NCI-H2081 (cell line): Measurements from ENCODE around the gene CLK2.

Experiments
- DNase-seq, 2 experiments: peaks; one replicate each; lab custom pipeline; 2025; lab: John Stamatoyannopoulos, UW

CLK2 gene

GRCh38 chr1:155273343-155274245 lies at the start of gene CLK2:
Gene CLK2 (minus strand): TSS chr1:155273504. CDS start chr1:155270977, 2,527 bp downstream.
- DNase-seq = peak; percentile 99

- DNase-seq = no peak
Measured at GRCh38 chr1:155322571-155322952, 49.3 kb upstream of the CLK2 start.

GRCh38 chr1:155321639-155322503 lies 48.6 kb upstream of the CLK2 start:
- no peak for DNase-seq

GRCh38 chr1:155320661-155321617 lies 47.6 kb upstream of the CLK2 start, which contains the start of gene RUSC1:
Gene RUSC1 (plus strand): TSS chr1:155320894. CDS start chr1:155321774, 880 bp downstream.
- DNase-seq = peak; percentile 70 to 75

GRCh38 chr1:155320252-155320651 lies 46.9 kb upstream of the CLK2 start:
- DNase-seq = no peak

GRCh38 chr1:155319536-155319935 lies 46.2 kb upstream of the CLK2 start:
- DNase-seq = no peak

GRCh38 chr1:155318082-155318481 lies 44.8 kb upstream of the CLK2 start:
- no peak for DNase-seq

GRCh38 chr1:155316922-155317321 lies 43.6 kb upstream of the CLK2 start:
- no peak for DNase-seq

- no peak for DNase-seq
Measured at GRCh38 chr1:155313261-155313660, 40.0 kb upstream of the CLK2 start.

- DNase-seq = peak; percentile 52 to 73
Measured at GRCh38 chr1:155309423-155310021, 36.2 kb upstream of the CLK2 start.

GRCh38 chr1:155308493-155309422 lies 35.5 kb upstream of the CLK2 start, which contains the start of gene FDPS:
Gene FDPS (plus strand): TSS chr1:155308866. CDS start chr1:155309790, 924 bp downstream.
- peak; percentile 100 for DNase-seq

GRCh38 chr1:155307247-155307740 lies 34.0 kb upstream of the CLK2 start:
- peak in 1 of 2 experiments; percentile 48 for DNase-seq

GRCh38 chr1:155305881-155306391 lies 32.6 kb upstream of the CLK2 start:
- DNase-seq = no peak

GRCh38 chr1:155304558-155305063 lies 31.3 kb upstream of the CLK2 start:
- no peak for DNase-seq

GRCh38 chr1:155301342-155301841 lies 28.1 kb upstream of the CLK2 start, which contains the start of gene PKLR:
Gene PKLR (minus strand): TSS chr1:155301438. CDS start chr1:155301395, 43 bp downstream.
- DNase-seq = no peak

GRCh38 chr1:155300553-155301329 lies 27.4 kb upstream of the CLK2 start:
- no peak for DNase-seq

GRCh38 chr1:155300024-155300423 lies 26.7 kb upstream of the CLK2 start:
- no peak for DNase-seq

GRCh38 chr1:155297384-155297783 lies 24.1 kb upstream of the CLK2 start:
- no peak for DNase-seq
